Measurements from ENCODE around the gene POU2F2.

Gene POU2F2

DNA sequence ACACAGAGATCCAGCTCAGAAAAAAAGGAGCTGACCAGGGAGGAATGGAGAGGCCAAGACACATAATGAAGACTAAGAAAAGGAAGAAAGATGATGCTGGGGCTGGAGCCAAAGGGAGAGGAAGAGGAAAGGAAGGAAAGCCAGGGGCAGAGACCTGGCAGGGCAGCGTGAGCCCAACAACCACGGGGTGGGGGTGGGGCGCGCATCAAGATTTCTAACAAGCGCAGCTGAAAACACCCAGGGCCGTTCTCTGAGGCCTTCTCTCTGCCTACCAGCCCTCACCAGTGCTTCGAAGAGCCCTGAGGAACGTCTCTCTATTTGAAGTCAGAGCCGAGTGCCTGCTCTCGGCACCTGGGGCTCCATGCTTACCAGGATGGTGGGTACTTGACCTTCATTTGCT, 23.6 kb upstream of the POU2F2 start:
- DNase-seq = no peak

DNA sequence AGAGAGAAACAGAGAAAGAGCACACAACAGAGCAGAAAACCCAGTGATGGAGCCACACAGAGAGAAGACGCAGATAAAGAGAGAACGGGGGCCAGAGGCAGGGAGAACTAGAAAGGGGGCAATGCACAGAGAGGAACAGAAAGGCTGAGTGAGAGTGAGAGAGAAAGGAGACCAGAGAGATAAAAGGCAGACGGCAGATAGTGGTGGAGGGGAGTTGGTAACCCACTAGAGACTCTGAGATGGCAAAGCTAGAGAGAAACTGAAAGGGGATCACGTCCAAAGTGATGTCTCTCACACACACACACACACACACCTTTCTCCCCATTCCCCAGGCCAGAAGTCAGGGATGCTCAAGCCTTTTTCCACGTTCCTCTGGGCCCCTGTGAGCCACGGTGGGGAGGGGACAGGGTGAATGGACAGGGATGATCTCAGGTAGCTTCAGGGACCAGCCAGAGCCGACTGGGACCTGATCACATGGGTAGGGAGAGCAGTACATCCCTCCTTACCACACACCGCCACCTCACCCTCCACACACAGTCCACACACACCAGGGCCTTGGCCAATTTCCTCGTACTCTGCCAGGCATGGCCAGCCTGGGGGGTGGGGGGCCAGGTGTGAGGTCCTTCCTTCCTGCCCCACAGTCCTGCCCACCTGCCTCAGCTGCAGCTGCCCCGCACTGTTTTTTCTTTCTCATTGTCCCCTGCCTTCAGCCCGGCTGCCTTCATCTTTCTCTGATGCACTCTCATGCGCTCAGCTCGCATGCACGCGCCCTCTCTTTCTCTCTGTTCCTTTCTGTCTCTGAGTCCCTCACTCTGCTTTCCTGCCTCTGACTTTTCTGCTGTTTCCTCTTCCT, 22.5 kb upstream of the POU2F2 start:
- DNase-seq = no peak

DNA sequence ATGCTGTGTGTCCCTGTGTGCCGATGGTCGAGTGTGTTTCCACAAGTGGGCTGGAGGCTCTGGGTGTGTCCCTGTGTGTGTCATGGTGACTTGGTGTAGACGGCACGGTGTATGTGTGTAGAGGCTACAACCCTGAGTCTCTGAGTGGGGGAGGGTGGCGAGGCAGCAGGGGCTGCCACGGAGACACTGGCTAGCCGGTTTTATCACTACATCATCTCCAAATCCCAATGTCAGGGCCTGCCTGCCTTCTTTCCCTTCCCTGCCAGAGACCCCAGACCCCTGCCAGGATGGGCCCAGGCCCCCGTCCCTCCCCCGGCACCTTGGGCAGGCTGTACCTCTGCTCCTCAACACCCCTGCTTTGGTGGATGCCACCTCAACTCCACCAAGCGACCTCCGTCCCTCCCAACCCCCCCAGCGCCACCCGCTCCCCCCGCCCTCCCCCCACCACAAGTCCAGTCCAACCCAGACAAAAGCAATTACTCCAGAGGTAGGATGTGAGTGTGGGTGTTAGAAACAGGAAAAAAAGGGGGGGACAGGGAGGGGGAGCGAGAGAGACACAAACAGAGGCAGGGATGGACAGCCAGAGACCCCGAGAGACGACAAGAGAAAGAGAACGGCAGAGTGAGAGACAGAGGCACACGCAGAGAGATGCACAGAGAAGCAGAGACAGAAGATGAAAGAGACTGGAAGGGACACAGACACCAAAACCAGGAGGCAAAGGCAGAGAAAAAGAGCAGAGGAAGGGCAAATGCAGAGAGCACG, 21.6 kb upstream of the POU2F2 start:
- DNase-seq = no peak

DNA sequence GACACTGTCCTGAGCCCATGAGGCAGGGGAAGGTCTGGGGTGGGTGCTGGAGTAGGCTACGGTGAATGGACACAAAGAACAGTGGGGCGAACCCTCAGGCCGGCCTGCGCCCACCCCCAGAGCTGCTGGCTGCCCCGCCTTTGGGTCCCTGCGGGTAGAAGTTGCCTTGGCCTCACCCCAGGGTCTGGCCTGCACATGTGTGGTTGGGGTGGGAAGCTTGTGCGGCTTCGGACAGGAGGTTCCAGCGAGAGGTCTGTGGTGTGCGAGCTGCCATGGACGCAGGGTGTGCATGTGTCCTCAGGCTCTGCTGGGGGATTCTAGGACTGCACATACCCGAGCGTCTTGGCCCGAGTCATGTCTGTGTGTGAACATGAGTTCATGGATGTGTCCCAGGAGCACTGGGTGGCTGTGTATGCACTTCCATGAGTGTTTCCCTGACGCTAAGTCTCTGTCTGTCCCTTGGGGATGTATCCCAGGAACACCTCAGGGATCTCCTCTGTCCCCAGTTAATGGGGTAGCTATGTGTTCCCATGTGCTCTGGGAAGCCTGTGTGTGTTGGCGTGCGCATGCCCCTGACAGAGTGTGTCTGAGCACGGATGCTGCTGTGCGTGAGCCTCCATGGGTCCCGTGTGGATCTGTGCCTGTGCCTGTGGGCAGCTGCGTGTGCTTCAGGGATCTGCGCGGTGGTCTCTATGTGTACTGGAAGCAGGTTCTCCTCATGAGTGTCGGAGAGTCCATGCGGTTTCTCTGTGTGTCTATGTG, 20.8 kb upstream of the POU2F2 start:
- DNase-seq = no peak

DNA sequence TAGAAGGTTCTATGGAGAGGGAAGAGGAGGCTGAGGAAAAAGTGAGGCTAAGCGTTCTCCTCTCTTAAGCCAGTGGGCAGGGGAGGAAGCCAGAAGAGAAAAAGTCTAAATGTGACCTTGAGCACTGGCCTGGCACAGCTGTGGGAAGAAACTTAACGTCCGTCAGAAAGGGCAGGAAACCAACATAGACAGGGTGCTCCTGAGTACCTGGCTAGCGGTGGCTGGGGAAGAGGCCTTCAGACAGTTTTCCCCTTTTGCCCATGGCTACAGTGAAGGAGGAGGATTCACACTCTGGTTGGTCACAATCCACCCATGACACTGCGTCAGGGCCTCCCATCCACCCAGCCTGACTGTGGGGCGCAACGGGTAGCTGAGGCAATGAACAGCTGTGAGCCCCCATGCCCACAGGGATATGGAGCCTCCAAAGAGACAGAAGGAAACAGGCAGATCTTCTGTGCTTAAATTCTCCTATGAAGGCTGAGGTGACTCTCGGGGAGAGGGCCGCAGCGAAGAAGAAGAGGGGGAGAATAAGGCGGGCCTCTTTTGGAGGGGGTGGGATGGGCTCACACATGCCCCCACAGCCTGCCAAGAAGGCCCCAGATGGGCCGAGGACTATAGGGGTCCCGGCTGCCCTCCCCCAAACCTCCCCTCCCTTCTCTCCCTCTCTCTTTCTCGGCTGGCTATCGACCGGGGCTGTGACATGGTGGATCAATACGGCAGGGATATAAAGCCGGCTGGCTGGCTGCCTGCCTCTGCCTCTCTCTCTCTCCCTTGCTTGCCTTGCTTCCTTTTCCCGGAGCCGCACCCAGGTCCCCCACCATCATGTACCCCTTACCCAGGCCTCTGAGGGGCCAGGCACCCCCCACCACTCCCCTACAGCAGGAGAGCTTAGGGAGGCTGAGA, 19.8 kb upstream of the POU2F2 start:
- DNase-seq = no peak

DNA sequence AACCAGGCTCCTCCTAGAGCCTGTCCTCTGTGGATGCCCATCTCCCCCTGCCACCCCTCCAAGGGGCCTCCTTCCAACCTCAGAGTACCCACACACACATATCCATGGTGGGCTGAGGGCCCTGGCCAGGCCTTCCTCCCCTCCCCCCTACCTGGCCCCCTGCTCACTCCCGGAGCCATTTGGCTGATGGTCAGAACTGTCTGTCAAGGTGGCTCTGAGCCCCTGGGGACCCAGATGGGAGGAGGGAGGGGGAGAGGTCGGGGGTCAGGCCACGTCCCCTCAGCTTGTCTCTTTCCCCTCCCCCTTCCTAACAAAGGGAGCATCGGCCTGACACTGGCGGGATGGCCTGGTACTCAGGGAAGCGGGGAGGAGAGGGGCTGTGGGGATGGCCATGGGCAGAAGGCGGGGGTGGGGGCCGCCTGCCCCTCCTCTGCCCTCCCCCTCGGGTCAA, 18.7 kb upstream of the POU2F2 start:
- no peak for DNase-seq

DNA sequence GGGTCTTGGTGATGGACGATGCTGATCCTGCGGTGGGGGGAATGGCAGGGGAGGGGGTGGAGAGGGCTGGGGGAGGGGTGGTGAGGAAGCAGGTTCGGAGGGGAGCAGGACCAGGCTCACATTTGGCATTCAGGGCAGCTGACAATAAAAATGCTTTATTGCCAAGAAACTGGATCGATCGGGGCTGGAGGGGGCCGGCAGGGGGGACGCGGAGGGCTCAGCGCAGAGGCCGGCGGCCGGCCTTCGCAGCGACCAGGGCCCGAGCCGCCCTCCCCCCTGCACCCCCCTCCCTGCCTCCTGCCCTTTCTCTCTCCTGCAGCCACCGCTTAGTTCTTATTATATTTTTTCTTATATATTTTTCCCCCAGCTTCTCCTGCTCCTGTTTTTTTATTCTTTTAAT, 18.1 kb upstream of the POU2F2 start:
- no peak for DNase-seq

DNA sequence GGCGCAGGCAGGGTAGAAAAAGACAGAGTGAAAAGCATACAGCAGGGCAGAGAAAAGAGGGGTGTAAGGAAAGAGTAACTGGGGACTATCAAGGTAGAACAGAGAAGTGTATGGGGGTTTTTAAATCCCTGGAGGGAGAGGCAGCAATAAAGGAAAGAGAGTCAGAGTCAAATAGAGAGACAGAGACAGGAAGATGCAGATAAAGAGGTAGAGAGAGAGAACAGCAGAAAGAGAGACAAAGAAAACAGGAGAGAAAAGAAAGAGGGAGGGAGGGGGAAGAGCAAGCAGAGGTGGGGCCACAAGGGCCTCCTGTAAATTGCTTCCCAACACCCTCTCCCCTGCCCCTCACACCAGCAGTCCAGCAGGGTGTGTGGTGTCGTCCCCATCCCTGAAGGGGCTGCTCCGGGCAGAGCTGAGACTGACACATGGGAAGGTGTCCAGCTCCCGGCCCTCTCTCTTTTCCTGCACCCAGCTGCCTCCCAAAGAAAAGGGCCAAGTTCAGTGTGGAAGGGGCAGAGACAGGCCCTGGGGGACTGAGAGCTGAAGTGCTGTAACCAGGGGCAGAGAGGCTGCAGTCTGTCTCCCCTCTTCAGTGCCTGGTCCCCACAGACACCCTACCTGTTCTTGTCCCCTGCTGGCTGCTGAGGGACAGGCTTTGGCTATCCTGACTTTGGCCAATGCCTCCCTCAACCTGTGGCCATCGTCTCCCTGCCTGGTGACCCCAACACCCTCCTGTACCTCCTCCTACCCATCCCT, 17.4 kb upstream of the POU2F2 start:
- DNase-seq = no peak

DNA sequence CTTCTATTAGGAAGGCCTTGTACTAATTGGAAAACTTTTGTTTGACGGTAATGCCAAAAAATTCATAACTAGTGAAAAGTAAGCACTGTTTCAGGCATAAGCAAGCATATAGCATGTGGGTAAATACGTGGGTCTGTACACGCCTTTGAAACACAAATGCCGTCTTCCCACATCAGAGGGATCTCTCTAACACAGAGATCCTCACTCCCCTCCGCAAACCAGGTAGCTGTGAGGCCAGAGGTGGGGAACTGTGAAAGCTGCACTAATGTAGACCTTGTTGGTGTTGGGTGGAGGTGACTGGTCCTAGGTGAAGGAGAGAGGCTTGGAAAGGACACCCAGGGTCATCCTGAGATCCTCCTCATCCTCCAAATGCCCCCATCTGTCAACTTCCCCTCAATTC, 16.0 kb upstream of the POU2F2 start:
- no peak for DNase-seq

DNA sequence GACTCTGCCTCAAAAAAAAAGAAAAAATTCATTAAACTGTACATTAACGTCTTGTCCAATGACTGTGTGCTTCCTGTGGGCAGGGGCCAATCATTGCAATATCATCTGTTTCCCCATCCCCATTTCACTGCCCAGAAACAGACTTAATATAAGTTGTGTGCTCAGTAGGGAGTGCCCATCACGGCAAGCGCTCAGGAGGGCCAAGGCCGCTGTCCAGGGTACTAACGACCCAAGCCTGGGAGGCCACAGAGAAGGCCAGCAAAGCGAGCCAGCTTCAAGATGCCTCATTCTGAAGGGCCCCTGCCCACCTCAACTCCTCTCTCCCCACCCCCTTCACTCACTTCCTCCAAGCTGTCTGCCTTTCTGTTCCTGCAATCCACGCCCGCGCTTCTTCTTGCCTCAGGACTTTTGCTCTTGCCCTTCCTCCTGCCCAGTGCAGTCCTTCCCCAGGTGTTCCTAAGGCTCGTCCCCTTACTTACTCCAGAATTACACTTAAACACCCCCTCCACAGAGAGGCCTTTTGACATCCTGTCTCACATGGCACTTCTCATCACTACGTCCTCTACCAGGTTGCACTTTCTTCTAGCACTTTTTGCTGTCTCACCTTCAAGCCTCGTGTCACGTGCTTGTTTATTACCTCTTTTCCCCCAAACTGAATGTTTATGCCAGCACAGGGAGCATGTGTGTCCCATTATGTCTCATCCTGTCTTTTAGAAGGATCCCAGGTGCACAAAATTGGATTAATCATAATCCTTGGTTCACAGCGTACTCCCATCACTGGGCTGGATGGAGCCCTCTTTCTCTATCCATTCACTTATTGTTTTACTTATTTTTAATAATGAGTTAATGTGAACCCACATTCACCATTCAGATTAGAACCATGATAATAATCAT, 11.3 kb upstream of the POU2F2 start:
- DNase-seq = no peak

DNA sequence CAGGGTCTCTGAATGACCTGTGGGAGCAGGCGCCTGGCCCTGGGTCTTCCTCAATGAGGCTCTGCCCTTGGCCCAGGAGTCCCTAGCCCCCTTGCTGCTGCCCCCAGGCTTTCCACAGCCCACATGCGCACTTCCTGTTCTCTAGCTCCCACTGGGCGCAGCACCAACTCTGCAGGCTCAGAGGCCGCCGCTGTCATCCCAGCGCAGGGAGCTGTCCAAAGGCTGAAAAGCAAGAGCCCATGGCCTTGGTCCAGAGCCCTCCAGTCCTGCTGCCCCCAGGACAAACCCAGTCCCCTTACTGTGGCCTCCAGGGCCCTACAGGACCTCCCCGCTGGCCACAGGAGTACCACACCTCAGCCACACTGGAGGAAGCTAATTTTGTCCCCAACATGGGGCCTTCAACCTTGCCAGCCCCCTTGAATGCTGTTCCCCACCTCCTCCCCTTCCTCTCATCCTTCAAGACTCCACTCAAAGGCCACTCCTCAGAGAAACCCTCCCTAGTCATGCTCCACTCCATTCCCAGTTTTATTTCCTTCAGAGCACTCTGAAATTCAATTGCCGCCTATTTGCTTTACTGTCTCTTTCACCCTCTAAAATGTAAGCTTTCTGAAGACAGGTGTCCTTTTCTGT, 8.0 kb upstream of the POU2F2 start:
- DNase-seq = peak in 17 of 56 donors; percentile 4 to 49 (median 26)

DNA sequence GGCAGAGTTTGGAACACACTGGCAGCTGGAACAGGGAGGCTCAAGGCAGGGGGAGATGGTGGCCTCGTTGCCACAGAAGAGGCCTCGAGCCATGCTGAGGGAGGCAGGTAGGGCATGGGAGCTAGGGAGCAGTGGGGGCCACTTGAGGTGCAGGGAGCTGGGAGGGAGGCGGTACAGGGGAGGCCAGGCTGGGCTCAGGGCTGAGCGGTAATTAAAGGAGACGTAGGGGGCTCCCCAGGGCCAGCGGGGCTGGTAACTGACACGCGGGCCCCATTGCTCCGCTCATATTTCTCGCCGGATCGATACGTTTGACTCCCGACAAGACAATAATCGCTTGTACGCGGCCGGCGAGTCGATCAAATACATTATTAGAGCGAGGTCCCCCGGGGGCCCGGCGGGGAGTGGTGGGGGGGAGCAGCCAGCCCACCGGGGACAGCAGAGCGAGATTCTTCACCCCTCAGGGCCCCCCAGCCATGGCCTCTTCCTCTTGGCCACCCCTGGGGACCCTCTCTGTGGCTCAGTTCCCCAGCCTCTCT, 2.4 kb upstream of the POU2F2 start:
- no peak for DNase-seq

DNA sequence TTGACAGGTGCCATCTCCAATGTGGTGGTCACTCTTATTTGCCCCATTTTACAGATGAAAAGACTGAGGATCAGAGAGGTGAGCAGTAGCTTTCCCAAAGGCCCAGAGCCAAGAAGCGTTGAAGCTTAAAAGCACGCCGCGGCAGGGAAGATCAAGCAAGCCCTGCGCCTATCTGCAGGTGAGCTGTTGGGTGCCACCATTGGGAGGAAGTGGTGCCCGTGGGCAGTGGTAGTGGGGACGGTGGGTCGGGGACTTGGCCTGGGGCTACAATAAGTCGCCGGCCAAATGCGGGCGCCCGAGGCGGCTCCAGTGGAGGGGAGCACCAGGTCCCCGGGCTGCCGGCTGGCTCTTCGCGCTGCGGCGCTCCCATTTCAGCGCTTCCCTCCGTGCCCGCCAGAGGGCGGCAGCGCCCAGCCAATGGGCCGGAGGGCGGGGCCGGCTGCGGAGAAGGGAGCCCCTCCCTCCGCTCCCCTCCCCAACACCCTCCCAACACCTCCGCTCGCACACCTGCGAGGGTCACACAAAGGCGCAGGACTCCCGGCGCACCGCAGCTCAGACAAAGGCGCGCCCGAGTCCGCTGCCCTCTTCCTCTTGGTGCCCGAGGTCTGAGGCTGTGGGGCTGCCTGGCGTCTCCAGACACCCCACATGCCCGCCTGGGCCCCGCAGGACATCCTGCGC, 744 bp upstream of the POU2F2 start:
- DNase-seq = peak in 44 of 56 donors; percentile 7 to 78 (median 44)

DNA sequence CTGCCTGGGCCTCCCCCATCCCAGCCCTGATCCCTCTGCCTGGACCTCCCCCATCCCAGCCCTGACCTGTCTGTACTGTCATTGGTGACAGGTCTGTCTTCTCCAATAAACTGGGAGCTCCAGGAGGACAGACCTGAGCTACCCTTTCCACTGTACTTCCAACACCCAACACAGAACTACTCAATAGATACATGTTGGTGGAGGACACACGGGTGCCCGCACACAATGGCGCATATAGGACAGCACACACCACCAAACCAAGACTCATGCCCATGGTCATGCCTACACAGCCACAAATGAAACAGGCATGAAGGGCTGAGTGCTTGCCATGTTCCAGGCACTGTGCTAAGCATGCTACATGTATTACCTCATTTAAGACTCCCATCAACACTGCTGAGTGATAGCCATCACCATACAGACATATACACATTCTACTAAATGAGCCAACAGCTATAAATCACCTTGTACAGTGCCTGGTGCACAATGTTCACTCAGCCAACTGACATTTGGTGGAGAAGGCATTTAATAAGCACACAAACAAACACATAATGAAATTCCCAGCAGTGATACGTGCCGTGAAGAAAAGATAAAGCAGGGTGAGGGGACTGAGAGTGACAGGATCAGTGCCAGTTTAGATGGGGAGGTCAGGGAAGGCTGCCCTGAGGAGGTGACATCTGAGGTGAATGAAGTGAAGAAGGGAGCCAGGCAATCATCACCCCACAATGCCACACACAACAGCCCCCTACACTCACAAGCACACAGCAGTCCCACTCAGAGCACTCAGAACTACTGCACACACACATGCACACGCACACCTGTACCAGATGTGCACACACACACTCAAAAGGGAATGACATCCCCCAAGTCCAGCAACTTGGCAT, 857 bp downstream of the POU2F2 start:
- DNase-seq = no peak

DNA sequence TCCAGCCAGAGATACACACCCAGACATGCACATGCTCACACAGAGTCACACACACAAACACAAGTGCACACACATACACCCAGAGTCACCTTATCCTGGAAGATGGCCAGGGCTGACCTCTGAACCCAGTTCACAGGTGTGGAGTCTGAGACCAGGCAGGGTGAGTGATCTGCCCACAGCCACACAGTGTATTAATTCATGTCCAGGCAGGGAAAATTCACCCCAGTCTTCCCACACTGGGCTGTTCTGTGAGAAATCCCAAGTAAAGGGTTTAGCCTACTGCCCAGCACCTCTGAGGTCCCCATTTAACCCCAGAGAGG, 2.0 kb downstream of the POU2F2 start:
- no peak for DNase-seq

DNA sequence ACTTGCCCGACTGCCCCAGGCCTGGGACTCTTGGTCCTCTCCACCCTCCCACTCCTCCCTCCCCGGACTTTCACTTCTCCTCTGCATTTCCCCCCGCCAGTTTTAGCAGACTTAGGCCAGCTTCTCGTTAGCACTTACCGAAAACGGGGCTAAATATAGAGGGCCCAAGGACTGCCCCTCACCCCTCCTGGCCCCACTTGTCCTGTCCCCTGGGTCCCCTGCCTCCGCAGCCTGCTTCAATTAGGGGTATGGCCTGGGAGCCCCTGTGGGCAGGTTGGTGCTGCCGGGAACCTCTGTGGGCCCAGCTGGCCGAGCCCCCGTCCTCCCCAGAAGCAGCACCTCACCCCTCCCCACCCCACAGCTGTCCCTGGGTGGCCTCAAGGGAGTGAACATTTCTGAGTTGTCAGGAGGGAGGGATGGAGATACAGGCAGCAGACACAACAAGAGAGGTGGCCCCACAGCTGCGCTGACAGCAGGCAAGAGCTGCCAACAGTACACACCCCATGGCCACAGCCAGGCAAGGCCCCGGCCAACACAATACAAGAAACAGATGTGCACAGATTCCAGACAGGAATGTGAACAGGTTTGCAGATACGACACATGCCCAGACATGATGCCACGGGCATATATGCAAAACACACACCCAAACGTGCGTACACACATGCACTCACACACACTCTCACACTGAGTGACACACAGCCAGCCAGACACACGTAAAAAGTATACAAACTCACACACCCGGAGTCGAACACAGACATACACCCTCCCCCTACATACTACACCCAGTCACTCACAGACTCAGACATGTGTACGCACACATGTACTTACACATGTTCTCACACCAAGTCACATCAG, 2.6 kb downstream of the POU2F2 start:
- peak in 25 of 56 donors; percentile 7 to 71 (median 22) for DNase-seq
